Panc1 (cell line): ENCODE data around the gene PTX4. TPM values are rescaled to one million over a fixed set of nuclear protein-coding genes. Genes with fewer than 3 reads are reported as not detected.
A peak's percentile ranks its signal among the peaks of the same experiment; 100 is the strongest.

Experiments used
- ATAC-seq: fragments of 200-7000 bp; cut with Tn5 transposase; 2 replicates; pipeline ENCODE4 v1.9.1; 2020; ENCODE audit warnings: mild to moderate bottlenecking, moderate library complexity
- BruUV-seq: library from RNA; stranded (reverse); fragments of 400-500 nt; replicated peaks from 2 replicates; lab custom pipeline; 2021; lab: Mats Ljungman, UMichigan
- CTCF ChIA-PET: fragments of 300-600 bp; sonication (Branson Sonifier 250); formaldehyde crosslinking; loops from one replicate; lab custom pipeline; 2022; ENCODE audit warnings: antibody characterized with exemption; lab: Charles Lee
- POLR2A ChIA-PET: fragments of 300-600 bp; sonication (Branson Sonifier 250); formaldehyde crosslinking; loops from one replicate; lab custom pipeline; 2022; ENCODE audit warnings: antibody characterized with exemption; lab: Charles Lee
- DNase-seq: peaks from one replicate; pipeline ENCODE4 v3.0.0-alpha.2; 2010; ENCODE audit warnings: low read depth, low spot score
- H3K27ac ChIP-seq: 2 replicates; pipeline ENCODE4 v1.5.1; 2011; ENCODE audit warnings: mild to moderate bottlenecking, low read length, inconsistent platforms
- H3K27me3 ChIP-seq: fragments of 200-500 bp; sonication (Bioruptor generic); 2 replicates; pipeline ENCODE4 v1.6.0; 2014; ENCODE audit warnings: low read length, inconsistent platforms; ENCODE audit not compliant: control insufficient read depth, insufficient read depth
- H3K36me3 ChIP-seq: fragments of 200-500 bp; sonication (Bioruptor generic); 2 replicates; pipeline ENCODE4 v1.5.1; 2014; ENCODE audit warnings: inconsistent platforms, mild to moderate bottlenecking, low read length, moderate library complexity; ENCODE audit not compliant: control insufficient read depth, insufficient read depth
- H3K4me1 ChIP-seq: 2 replicates; pipeline ENCODE4 v1.5.1; 2011; ENCODE audit warnings: inconsistent platforms, mild to moderate bottlenecking, low read length, moderate library complexity; ENCODE audit not compliant: control insufficient read depth, insufficient read depth
- H3K4me3 ChIP-seq, 2 experiments: 2 replicates each; pipeline ENCODE4 v1.5.1; 2011 to 2012; ENCODE audit warnings: low read depth in 2 of 2, low read length in 2 of 2, mild to moderate bottlenecking in 2 of 2, inconsistent platforms in 1 of 2, moderate library complexity in 1 of 2
- H3K9me3 ChIP-seq: fragments of 200-500 bp; sonication (Bioruptor generic); 2 replicates; pipeline ENCODE4 v1.5.1; 2014; ENCODE audit warnings: low read depth, mild to moderate bottlenecking, inconsistent platforms, low read length, moderate library complexity; ENCODE audit not compliant: control insufficient read depth, insufficient read depth
- CTCF ChIP-seq: fragments of 450-650 bp; IDR thresholded peaks from 2 replicates; pipeline ENCODE4 v1.5.1; 2017; ENCODE audit warnings: mild to moderate bottlenecking
- POLR2AphosphoS5 ChIP-seq: IDR thresholded peaks from 2 replicates; pipeline ENCODE4 v1.6.1; 2012; ENCODE audit warnings: mild to moderate bottlenecking, low read depth, low read length, moderate library complexity
- REST ChIP-seq, 2 experiments: IDR thresholded peaks; 2 replicates each; pipeline ENCODE4 v1.6.1; 2011 to 2012; ENCODE audit warnings: low read depth in 2 of 2, control low read depth in 1 of 2, low read length in 1 of 2, mild to moderate bottlenecking in 1 of 2, moderate library complexity in 1 of 2; ENCODE audit not compliant: insufficient read depth in 1 of 2
- SIN3A ChIP-seq: IDR thresholded peaks from 2 replicates; pipeline ENCODE4 v1.6.1; 2012; ENCODE audit warnings: low read depth, mild to moderate bottlenecking, low read length, moderate library complexity, borderline replicate concordance; ENCODE audit not compliant: insufficient read depth
- TCF7L2 ChIP-seq: IDR thresholded peaks from 2 replicates; pipeline ENCODE4 v1.6.1; 2011; ENCODE audit warnings: mild to moderate bottlenecking, low read depth, low read length, inconsistent platforms
- in situ Hi-C: cut with HindIII; loops from 2 replicates; pipeline ENCODE4 v1.10.0; 2016; ENCODE audit warnings: low sequenced_read_pairs, low pct_unique_long_range_greater_than_20kb
- intact Hi-C: fragments of 100-400 bp; cut with micrococcal nuclease; formaldehyde crosslinking; loops from one replicate; pipeline ENCODE4 v1.10.0; 2022; ENCODE audit not compliant: unreplicated experiment
- total RNA-seq: library from RNA; stranded (reverse); gene quantifications from one replicate; pipeline ENCODE4 v1.2.1, GENCODE V29; 2021; ENCODE audit not compliant: unreplicated experiment

Gene PTX4
- total RNA-seq, 1 experiment from 2014 or later = not detected

GRCh38 chr16:1475552-1476114 is 13.1 kb downstream of the PTX4 start:
- H3K27ac ChIP-seq = peak overlapping the region; percentile 89
- ATAC-seq = no peak
- POLR2A ChIA-PET = no interaction called here
- TSS peak; percentile 93 for BruUV-seq
- peak overlapping the region; percentile 71 to 77 for H3K4me3 ChIP-seq
- H3K36me3 ChIP-seq = no peaks in the 10 kb centered on the region; the same call in 1 of the 2 replicates
- CTCF ChIA-PET = no interaction called here
- in situ Hi-C loops (no loop called here), intact Hi-C loops (no loop called here)
- TF ChIP-seq POLR2AphosphoS5 (no peak), CTCF (no peak)
- no peaks in the 10 kb centered on the region for H3K27me3 ChIP-seq
- H3K4me1 ChIP-seq = peaks cover 21% of the 10 kb centered on the region
- no peak for DNase-seq
- H3K9me3 ChIP-seq = no peaks in the 10 kb centered on the region

- CTCF ChIA-PET = no interaction called here
- no peaks in the 10 kb centered on the region for H3K27me3 ChIP-seq
- no peak for TF ChIP-seq CTCF
- 0 out of 4 replicates have a peak, but pooled peaks of 1 of the 2 experiments have one; percentile 23 for TF ChIP-seq REST (IDR thresholded peaks at IDR 0.05; ENCODE audit: insufficient read depth in 1 of 2, low read depth in 2 of 2, low read length in 1 of 2)
- TF ChIP-seq POLR2AphosphoS5 = peak; percentile 60
- peak; percentile 98; the same call in 1 of the 2 replicates for TF ChIP-seq SIN3A
- 0 out of 2 replicates have a peak, but pooled peaks have one; percentile 29 for TF ChIP-seq TCF7L2
- H3K9me3 ChIP-seq = no peaks in the 10 kb centered on the region
- in situ Hi-C loops (no loop called here), intact Hi-C loops (no loop called here)
- DNase-seq (peak; percentile 13), ATAC-seq (peak; percentile 92)
- no peaks in the 10 kb centered on the region; the same call in 1 of the 2 replicates for H3K36me3 ChIP-seq
- BruUV-seq = no TSS peak
- POLR2A ChIA-PET = no interaction called here
- peaks cover 27% of the 10 kb centered on the region for H3K4me1 ChIP-seq
- peak within 1 kb of the TSS; percentile 89 for H3K27ac ChIP-seq
- peak within 1 kb of the TSS; percentile 71 to 77 for H3K4me3 ChIP-seq
These were observed 13.8 kb downstream of the PTX4 start, which contains the start of gene CLCN7 for GRCh38 chr16:1474796-1475551. TSS of gene CLCN7 (minus strand) at chr16:1475028. CDS start at chr16:1474974, 54 bp downstream.
